ENCODE results near the gene MARCKS.

MARCKS gene

GRCh38 chr6:113843500-113844073, 13.6 kb upstream of the MARCKS start:
- no peak for TF ChIP-seq CTCF (IDR thresholded peaks at IDR 0.05; ENCODE audit: insufficient read depth, low read length, poor library complexity, severe bottlenecking)
- DNase-seq (ENCODE audit: extremely low read depth, insufficient read length), result no peak
- no peak overlapping the region for H3K4me3 ChIP-seq (replicated peaks; ENCODE audit: low read depth, low read length)
- H3K36me3 ChIP-seq (ENCODE audit: control insufficient read depth, insufficient read depth, low read length), result no peaks in the 10 kb centered on the region
- H3K27me3 ChIP-seq (replicated peaks; ENCODE audit: control insufficient read depth, insufficient read depth, low read length), result no peaks in the 10 kb centered on the region

DNA sequence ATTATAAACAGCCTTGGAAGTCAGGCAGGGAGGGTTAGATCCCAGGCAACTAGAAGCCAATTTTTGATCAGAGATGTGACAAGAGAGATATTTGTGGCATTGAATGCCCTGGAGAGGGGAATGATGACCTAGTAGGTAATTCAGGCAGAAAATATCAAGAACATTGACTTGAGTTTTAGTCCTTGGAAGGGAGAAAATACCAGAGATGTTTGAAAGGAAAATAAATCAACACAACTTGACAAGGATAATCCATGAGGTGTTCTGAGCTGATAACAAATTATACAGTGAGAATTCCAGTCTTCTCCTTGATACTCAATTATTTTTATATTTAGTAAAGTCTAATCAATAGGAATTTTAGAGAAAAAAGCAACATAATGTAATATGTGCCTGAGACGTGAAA, 10.6 kb upstream of the MARCKS start:
- no peak for TF ChIP-seq CTCF (IDR thresholded peaks at IDR 0.05; ENCODE audit: insufficient read depth, low read length, poor library complexity, severe bottlenecking)
- DNase-seq (ENCODE audit: extremely low read depth, insufficient read length), result no peak
- no peaks in the 10 kb centered on the region for H3K27me3 ChIP-seq (replicated peaks; ENCODE audit: control insufficient read depth, insufficient read depth, low read length)
- no peaks in the 10 kb centered on the region for H3K36me3 ChIP-seq (ENCODE audit: control insufficient read depth, insufficient read depth, low read length)
- H3K4me3 ChIP-seq (replicated peaks; ENCODE audit: low read depth, low read length), result no peak overlapping the region

- no peak overlapping the region for H3K4me3 ChIP-seq (replicated peaks; ENCODE audit: low read depth, low read length)
- H3K36me3 ChIP-seq (ENCODE audit: control insufficient read depth, insufficient read depth, low read length), result no peaks in the 10 kb centered on the region
- no peaks in the 10 kb centered on the region for H3K27me3 ChIP-seq (replicated peaks; ENCODE audit: control insufficient read depth, insufficient read depth, low read length)
- no peak for TF ChIP-seq CTCF (IDR thresholded peaks at IDR 0.05; ENCODE audit: insufficient read depth, low read length, poor library complexity, severe bottlenecking)
- DNase-seq (ENCODE audit: extremely low read depth, insufficient read length), result no peak
These were observed 9.7 kb upstream of the MARCKS start for GRCh38 chr6:113847447-113847846.

DNA sequence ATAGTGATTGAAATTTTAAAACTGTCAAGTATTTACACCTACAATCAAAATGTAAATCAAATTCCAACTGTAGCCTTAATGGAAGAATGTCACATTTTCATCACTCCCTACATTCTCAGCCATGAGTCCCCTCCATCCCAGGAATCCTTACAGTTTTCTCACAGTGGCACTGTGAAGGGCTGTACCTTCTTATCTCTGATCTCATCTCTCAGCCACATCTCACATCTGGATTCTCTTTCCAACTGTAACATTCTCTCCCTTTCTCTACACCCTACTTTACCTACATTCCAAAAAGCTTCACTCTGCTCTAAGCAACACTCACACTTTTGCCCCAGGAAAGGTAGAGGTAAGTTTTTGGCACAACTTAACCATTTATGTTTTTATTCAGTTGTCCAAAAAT, 8.9 kb upstream of the MARCKS start:
- DNase-seq (ENCODE audit: extremely low read depth, insufficient read length), result no peak
- no peak for TF ChIP-seq CTCF (IDR thresholded peaks at IDR 0.05; ENCODE audit: insufficient read depth, low read length, poor library complexity, severe bottlenecking)
- H3K36me3 ChIP-seq (ENCODE audit: control insufficient read depth, insufficient read depth, low read length), result no peaks in the 10 kb centered on the region
- H3K4me3 ChIP-seq (replicated peaks; ENCODE audit: low read depth, low read length), result no peak overlapping the region
- H3K27me3 ChIP-seq (replicated peaks; ENCODE audit: control insufficient read depth, insufficient read depth, low read length), result no peaks in the 10 kb centered on the region

DNA sequence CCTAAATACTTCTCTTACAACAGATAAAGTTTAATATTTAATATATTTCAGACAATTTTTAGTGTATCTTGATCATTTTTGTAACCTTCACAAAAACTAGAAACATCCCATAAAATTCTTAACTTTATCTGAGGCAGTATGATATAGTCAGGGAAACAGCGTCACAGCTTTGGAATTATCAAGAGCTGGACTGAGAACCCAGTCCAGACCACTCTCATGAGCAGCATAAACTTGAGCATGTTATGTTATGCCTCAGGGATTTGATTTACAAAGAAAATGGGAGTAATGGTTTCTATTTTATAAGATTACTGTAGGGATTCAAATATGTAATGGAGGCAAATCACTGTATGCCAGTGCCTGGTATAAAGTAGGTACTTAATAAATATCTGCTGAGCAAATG, 8.3 kb upstream of the MARCKS start:
- H3K27me3 ChIP-seq (replicated peaks; ENCODE audit: control insufficient read depth, insufficient read depth, low read length), result no peaks in the 10 kb centered on the region
- no peak overlapping the region for H3K4me3 ChIP-seq (replicated peaks; ENCODE audit: low read depth, low read length)
- no peak for DNase-seq (ENCODE audit: extremely low read depth, insufficient read length)
- H3K36me3 ChIP-seq (ENCODE audit: control insufficient read depth, insufficient read depth, low read length), result no peaks in the 10 kb centered on the region
- TF ChIP-seq CTCF (IDR thresholded peaks at IDR 0.05; ENCODE audit: insufficient read depth, low read length, poor library complexity, severe bottlenecking), result no peak

GRCh38 chr6:113853252-113853651, 3.9 kb upstream of the MARCKS start:
- H3K27me3 ChIP-seq (replicated peaks; ENCODE audit: control insufficient read depth, insufficient read depth, low read length), result no peaks in the 10 kb centered on the region
- no peak overlapping the region for H3K4me3 ChIP-seq (replicated peaks; ENCODE audit: low read depth, low read length)
- DNase-seq (ENCODE audit: extremely low read depth, insufficient read length), result no peak
- TF ChIP-seq CTCF (IDR thresholded peaks at IDR 0.05; ENCODE audit: insufficient read depth, low read length, poor library complexity, severe bottlenecking), result no peak
- H3K36me3 ChIP-seq (ENCODE audit: control insufficient read depth, insufficient read depth, low read length), result no peaks in the 10 kb centered on the region

All from GM06990 (cell line).